ENCODE results near the gene UBR2. TPM values are rescaled to one million over a fixed set of nuclear protein-coding genes. Genes with fewer than 3 reads are reported as not detected.
A peak's percentile ranks its signal among the peaks of the same experiment; 100 is the strongest.

Gene UBR2
- total and polyA plus RNA-seq, 9 of the 15 experiments (the other 6 are each of a cell fraction or from before 2014, with no cell fraction given), result 9.1 to 38.9 (median 23.4) TPM

DNA sequence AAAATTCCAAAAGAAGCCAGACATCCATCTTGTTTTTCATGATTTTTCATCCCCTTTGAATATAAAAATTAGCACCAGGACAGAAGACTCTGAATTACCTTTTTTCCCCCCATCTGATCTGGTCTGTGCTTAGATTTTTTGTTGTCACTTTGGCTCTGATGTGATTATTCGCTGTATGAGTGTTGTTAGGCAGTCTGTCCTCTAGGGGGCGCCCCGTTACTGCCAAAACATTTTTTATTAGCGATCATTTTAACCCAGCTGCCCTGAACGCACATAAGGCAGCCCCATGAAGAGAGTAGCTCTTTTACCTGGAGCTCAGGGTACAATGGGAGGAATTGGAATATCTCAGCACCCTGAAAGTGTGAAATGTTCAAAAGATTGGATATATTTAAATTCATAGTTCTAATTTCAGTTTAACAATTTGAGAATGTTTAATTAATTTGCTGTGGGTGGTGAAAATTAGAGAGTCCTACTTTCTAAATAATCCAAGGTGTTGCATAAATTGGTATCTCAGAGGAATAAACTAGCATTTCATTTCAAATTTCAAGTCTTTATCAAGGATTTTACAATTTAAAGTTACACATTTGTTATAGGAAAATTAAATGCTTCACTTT, 97.8 kb downstream of the UBR2 start (continued):
- TF ChIP-seq, protein P1, sequence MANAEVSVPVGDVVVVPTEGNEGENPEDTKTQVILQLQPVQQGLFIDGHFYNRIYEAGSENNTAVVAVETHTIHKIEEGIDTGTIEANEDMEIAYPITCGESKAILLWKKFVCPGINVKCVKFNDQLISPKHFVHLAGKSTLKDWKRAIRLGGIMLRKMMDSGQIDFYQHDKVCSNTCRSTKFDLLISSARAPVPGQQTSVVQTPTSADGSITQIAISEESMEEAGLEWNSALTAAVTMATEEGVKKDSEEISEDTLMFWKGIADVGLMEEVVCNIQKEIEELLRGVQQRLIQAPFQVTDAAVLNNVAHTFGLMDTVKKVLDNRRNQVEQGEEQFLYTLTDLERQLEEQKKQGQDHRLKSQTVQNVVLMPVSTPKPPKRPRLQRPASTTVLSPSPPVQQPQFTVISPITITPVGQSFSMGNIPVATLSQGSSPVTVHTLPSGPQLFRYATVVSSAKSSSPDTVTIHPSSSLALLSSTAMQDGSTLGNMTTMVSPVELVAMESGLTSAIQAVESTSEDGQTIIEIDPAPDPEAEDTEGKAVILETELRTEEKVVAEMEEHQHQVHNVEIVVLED (CRISPR knock-in tag; IDR thresholded peaks at IDR 0.05), result no peak
- TF ChIP-seq, protein P2, sequence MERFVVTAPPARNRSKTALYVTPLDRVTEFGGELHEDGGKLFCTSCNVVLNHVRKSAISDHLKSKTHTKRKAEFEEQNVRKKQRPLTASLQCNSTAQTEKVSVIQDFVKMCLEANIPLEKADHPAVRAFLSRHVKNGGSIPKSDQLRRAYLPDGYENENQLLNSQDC (CRISPR knock-in tag; IDR thresholded peaks at IDR 0.05), result no peak
- TF ChIP-seq ZNF780A (CRISPR knock-in tag; IDR thresholded peaks at IDR 0.05) (no peak), TAF7 (tag; IDR thresholded peaks at IDR 0.05) (no peak), RB1 (IDR thresholded peaks at IDR 0.05; ENCODE audit: low read depth) (peak; percentile 58; the same call in 1 of the 2 replicates), XRCC5 (IDR thresholded peaks at IDR 0.05; ENCODE audit: low read depth, low read length) (0 out of 2 replicates have a peak, but pooled peaks have one; percentile 31), DPF2 (IDR thresholded peaks at IDR 0.05) (no peak), TGIF2 (CRISPR knock-in tag; IDR thresholded peaks at IDR 0.05) (no peak), ESRRA (IDR thresholded peaks at IDR 0.05; ENCODE audit: borderline replicate concordance, low read depth) (peak; percentile 60), ARID1B (IDR thresholded peaks at IDR 0.05) (no peak), HLTF (IDR thresholded peaks at IDR 0.05) (no peak), U2AF2 (optimal IDR thresholded peaks at IDR 0.05; ENCODE audit: low read depth, low read length) (no peak), RBM22 (IDR thresholded peaks at IDR 0.05; ENCODE audit: low read depth, low read length, poor library complexity, severe bottlenecking) (no peak), ZNF146 (CRISPR knock-in tag; IDR thresholded peaks at IDR 0.05; ENCODE audit: unreplicated experiment) (no peak), EP400 (IDR thresholded peaks at IDR 0.05) (0 out of 2 replicates have a peak, but pooled peaks have one; percentile 20), POLR2H (tag; IDR thresholded peaks at IDR 0.05; ENCODE audit: low read depth) (0 out of 2 replicates have a peak, but pooled peaks have one; percentile 8), OTX1 (CRISPR knock-in tag; IDR thresholded peaks at IDR 0.05) (no peak), ZNF143 (CRISPR knock-in tag; IDR thresholded peaks at IDR 0.05) (no peak), ADNP (tag; IDR thresholded peaks at IDR 0.05) (no peak)
- TF ChIP-seq, protein P3, sequence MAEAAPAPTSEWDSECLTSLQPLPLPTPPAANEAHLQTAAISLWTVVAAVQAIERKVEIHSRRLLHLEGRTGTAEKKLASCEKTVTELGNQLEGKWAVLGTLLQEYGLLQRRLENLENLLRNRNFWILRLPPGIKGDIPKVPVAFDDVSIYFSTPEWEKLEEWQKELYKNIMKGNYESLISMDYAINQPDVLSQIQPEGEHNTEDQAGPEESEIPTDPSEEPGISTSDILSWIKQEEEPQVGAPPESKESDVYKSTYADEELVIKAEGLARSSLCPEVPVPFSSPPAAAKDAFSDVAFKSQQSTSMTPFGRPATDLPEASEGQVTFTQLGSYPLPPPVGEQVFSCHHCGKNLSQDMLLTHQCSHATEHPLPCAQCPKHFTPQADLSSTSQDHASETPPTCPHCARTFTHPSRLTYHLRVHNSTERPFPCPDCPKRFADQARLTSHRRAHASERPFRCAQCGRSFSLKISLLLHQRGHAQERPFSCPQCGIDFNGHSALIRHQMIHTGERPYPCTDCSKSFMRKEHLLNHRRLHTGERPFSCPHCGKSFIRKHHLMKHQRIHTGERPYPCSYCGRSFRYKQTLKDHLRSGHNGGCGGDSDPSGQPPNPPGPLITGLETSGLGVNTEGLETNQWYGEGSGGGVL (CRISPR knock-in tag; IDR thresholded peaks at IDR 0.05), result no peak
- TF ChIP-seq, protein P4, sequence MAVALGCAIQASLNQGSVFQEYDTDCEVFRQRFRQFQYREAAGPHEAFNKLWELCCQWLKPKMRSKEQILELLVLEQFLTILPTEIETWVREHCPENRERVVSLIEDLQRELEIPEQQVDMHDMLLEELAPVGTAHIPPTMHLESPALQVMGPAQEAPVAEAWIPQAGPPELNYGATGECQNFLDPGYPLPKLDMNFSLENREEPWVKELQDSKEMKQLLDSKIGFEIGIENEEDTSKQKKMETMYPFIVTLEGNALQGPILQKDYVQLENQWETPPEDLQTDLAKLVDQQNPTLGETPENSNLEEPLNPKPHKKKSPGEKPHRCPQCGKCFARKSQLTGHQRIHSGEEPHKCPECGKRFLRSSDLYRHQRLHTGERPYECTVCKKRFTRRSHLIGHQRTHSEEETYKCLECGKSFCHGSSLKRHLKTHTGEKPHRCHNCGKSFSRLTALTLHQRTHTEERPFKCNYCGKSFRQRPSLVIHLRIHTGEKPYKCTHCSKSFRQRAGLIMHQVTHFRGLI (CRISPR knock-in tag; IDR thresholded peaks at IDR 0.05), result no peak
- TF ChIP-seq, protein P5, sequence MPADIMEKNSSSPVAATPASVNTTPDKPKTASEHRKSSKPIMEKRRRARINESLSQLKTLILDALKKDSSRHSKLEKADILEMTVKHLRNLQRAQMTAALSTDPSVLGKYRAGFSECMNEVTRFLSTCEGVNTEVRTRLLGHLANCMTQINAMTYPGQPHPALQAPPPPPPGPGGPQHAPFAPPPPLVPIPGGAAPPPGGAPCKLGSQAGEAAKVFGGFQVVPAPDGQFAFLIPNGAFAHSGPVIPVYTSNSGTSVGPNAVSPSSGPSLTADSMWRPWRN (IDR thresholded peaks at IDR 0.05; ENCODE audit: low read depth), result no peak
- TF ChIP-seq, protein P6, sequence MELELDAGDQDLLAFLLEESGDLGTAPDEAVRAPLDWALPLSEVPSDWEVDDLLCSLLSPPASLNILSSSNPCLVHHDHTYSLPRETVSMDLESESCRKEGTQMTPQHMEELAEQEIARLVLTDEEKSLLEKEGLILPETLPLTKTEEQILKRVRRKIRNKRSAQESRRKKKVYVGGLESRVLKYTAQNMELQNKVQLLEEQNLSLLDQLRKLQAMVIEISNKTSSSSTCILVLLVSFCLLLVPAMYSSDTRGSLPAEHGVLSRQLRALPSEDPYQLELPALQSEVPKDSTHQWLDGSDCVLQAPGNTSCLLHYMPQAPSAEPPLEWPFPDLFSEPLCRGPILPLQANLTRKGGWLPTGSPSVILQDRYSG (tag; conservative IDR thresholded peaks at IDR 0.05; ENCODE audit: low read depth), result no peak
